GM19438 (cell line): ENCODE measurements around the gene LRRK1.

Source experiments
- ATAC-seq: cut with Tn5 transposase; IDR thresholded peaks from one replicate; pipeline ENCODE4 v1.9.1; 2021; ENCODE audit warnings: low read depth; ENCODE audit not compliant: unreplicated experiment

LRRK1 gene

GRCh38 chr15:101051291-101052030 lies 132.3 kb downstream of the LRRK1 start:
- ATAC-seq, result no peak

GRCh38 chr15:101052031-101052620 lies 133.0 kb downstream of the LRRK1 start:
- no peak for ATAC-seq

DNA sequence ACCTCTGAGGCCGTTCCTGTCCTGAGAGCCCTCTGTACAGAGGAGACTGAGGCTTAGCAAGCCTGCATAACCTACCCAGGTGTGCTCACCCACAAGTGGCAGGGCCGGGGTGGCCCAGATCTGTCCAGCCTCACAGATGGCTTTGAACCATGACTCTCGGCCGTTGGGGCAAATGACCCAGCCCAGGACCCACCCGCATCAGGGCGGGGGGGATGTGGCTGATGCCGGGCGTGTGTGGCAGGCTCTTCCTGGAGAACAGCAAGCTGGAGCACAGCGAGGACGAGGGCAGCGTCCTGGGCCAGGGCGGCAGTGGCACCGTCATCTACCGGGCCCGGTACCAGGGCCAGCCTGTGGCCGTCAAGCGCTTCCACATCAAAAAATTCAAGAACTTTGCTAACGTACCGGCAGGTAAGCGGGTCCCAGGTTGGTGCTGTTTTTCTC lies 133.5 kb downstream of the LRRK1 start:
- ATAC-seq, result no peak

- ATAC-seq, result no peak
Observed at GRCh38 chr15:101053261-101053660, 134.1 kb downstream of the LRRK1 start.

DNA sequence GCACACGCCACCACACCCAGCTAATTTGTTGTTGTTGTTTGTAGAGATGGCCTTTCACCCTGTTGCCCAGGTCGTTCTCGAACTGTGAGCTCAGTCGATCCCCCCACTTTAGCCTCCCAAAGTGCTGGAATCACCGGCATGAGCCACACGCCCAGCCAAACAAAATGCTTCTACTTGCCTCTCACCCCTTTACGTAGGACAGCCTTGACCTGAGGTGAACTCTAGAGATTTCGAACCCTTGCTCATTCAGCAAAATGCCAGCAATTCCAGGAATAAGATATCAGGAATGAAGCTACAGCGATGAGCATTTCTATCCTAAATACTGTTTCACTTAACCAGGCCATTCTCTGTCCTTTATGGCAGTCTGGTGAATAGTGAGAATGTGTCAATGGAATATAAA lies 135.0 kb downstream of the LRRK1 start:
- ATAC-seq, result no peak

GRCh38 chr15:101054991-101055390 lies 135.8 kb downstream of the LRRK1 start:
- no peak for ATAC-seq

GRCh38 chr15:101055411-101055810 lies 136.3 kb downstream of the LRRK1 start:
- ATAC-seq, result no peak

- ATAC-seq, result no peak
Observed at GRCh38 chr15:101056366-101057334, 137.5 kb downstream of the LRRK1 start.

- ATAC-seq, result no peak
Observed at GRCh38 chr15:101057841-101058407, 138.8 kb downstream of the LRRK1 start.

- ATAC-seq, result no peak
Observed at GRCh38 chr15:101058735-101059134, 139.6 kb downstream of the LRRK1 start.

DNA sequence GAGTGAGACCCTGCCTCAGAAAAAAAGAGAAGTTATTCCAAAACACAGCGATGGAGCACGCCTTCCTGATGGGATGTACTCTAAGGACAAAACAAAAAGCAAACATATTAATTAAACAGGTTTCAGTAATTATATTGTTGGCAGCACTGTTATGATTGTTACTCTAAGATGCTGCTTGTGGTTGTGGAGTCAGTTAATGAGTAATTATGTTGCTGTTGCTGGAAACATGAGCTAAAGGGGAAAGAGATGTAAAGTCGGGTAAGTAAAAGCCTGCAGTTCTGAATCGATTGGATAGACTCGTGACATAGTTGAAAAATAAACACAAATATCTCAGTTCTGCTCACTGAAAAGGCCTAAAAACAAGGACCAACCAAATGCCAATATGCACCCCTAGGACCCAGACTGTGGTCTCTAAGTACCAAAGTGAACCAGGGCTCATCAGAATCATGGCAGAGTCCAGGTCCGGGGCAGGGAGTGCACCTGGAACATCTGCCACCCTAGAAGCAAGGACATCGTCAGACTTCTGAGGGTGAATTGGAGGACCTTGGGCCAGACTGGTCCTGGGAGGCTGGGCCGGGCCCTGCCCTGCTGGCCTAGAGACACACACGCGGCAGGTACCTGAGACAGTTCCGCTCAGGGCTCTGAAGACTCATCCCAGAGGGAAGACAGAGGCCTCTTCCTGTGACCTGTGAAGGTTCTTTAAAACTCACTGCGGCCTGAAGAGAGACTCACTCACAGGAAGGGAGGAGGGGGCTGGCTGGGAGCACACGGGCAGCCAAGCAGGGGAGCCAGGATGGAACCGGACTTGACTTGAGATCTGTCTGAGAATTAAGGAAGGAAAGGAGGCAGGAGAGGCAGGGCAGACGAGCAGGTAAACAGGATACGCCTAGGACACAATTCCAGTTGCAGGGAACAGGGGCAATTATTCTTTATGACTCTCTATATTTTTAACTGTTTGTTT lies 140.5 kb downstream of the LRRK1 start:
- ATAC-seq, result no peak

DNA sequence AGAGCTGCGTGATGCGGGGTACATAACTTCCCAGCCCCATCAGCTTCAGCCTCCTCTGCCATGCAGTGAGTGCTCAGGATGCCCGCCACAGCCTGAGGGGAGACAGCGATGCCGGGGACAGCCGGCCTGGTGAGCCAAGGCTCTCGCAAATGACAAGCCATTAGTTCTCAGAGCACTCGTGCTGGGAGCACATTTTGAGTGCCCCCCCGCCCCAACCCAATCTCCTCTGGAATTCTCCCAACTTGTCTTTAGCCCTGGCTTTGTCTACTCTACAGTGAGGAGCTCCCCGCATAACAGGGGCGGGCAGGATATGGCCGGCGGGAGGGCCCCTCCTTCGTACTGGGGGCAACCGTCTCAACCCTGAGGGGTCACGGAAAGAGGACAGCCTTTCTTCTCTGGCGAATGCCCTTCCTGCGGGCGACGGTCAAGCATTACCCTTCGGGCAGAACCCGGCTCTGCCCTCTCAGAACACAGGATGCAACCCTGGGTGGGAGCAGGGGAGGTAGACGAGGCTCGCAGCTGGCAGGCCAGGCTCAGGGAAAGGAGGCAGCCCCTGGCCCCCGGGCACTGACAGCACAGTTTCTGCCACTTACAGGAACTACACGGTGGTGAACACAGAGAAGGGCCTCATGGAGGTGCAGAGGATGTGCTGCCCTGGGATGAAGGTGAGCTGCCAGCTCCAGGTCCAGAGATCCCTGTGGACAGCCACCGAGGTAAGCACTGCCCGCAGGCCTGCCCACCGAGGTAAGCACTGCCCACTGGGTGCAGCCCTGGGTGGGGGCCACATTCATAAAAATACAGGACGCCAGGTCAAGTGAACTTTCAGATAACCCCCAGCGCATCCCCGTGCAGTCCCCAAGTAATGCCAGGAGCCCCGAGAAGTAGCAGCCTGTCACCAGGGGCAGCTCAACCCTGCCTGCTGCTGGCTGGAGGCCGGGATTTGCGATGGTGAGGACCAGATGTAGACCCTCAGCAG lies 141.7 kb downstream of the LRRK1 start:
- no peak for ATAC-seq

GRCh38 chr15:101062063-101062462 lies 142.9 kb downstream of the LRRK1 start:
- no peak for ATAC-seq

DNA sequence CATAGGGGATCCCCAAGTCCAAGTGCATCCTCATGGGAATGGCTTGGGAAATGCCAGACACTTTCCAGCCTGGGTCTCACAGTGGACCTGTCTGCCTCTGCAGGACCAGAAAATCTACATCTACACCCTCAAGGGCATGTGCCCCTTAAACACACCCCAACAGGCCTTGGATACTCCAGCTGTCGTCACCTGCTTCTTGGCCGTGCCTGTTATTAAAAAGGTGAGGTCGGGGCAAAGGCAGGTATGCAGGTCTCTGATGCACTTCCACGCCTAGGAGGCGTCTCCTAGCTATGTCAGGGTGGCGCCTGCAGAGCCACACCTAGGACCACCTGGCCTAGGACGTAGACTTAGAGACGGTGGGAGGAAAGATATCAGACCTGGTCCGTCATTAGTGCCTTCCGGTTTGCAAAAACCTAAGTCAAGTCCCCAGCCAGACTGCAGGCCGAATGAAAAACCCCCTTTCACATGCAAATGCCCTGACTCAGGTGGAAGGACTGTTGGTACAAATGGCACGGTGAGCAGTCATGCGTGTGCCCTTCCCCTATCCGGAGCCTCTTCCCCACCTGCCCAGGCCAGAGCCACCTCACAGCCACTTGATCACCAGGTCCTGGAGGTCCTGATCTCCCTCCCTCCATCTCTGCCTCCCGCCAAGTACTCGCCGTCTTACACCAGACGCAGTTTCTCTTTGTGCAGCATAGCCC lies 143.5 kb downstream of the LRRK1 start:
- peak; percentile 59 for ATAC-seq

- no peak for ATAC-seq
Observed at GRCh38 chr15:101063212-101063611, 144.1 kb downstream of the LRRK1 start.

GRCh38 chr15:101063891-101064794 lies 145.0 kb downstream of the LRRK1 start:
- ATAC-seq, result no peak
